K562 (cell line): Measurements from ENCODE around the gene OSGEP. TPM values are rescaled to one million over a fixed set of nuclear protein-coding genes. Genes with fewer than 3 reads are reported as not detected.

Source experiments
- HCFC1 ChIP-seq: IDR thresholded peaks from 2 replicates; pipeline ENCODE4 v1.6.1; 2012; ENCODE audit warnings: low read depth, low read length, improper control_type of control experiment
- SRSF3 ChIP-seq: fragments of 200-400 bp; formaldehyde crosslinking; IDR thresholded peaks from 2 replicates; pipeline ENCODE4 v1.6.1; 2016; ENCODE audit warnings: mild to moderate bottlenecking, low read length, moderate library complexity; ENCODE audit not compliant: insufficient read depth
- ZBTB5 ChIP-seq: fragments of 450-650 bp; IDR thresholded peaks from 2 replicates; pipeline ENCODE4 v1.6.1; 2017; ENCODE audit warnings: antibody characterized with exemption
- ZNF217 ChIP-seq: sonication (generic); formaldehyde crosslinking; IDR thresholded peaks from 2 replicates; pipeline ENCODE4 v1.8.0; 2022; ENCODE audit warnings: mild to moderate bottlenecking, missing genetic modification reagents
- ZNF280B ChIP-seq: fragments of 250-450 bp; sonication (Bioruptor Pico); IDR thresholded peaks from 2 replicates; pipeline ENCODE4 v1.5.1; 2021; ENCODE audit warnings: mild to moderate bottlenecking
- polyA plus RNA-seq, 8 experiments: library from polyadenylated mRNA; depleted of rRNA in 4 of 8; stranded (reverse) in 5 of 8; unstranded in 3 of 8; fragments of >200 nt; fragmentation: Nextera tagmentation in 2 of 8; fragmentation: Illumina TruSeq in 1 of 8; extraction: Ambion mirVana in 2 of 8; extraction: Trizol in 1 of 8; gene quantifications; 2 replicates each; pipeline versions ENCODE4 v1.2.1 to v1.2.3, GENCODE V29; 2011 to 2014; ENCODE audit warnings: inconsistent platforms in 1 of 8, missing spikeins in 1 of 8
- total RNA-seq, 7 experiments: library from RNA; depleted of rRNA in 6 of 7; stranded (reverse); fragments of >200 nt in 6 of 7; fragmentation: Illumina TruSeq in 2 of 7; extraction: Trizol in 2 of 7; gene quantifications; 2 replicates each; pipeline versions ENCODE4 v1.2.1 to v1.2.3, GENCODE V29; 2011 to 2021; ENCODE audit warnings: low replicate concordance in 1 of 7
- TF ChIP-seq, protein P1 (sequence below): fragments of 200-600 bp; sonication (generic); IDR thresholded peaks from one replicate; pipeline ENCODE4 v1.6.1; 2012; ENCODE audit warnings: mild to moderate bottlenecking, low read depth, low read length, inconsistent platforms
- TF ChIP-seq, protein P2 (sequence below): sonication (generic); formaldehyde crosslinking; IDR thresholded peaks from 2 replicates; pipeline ENCODE4 v1.4.0; 2020; ENCODE audit warnings: mild to moderate bottlenecking, missing genetic modification reagents

Gene OSGEP
- total and polyA plus RNA-seq, 9 of the 15 experiments (the other 6 are each of a cell fraction or from before 2014, with no cell fraction given) = 32.1 to 59.2 (median 44.1) TPM

DNA sequence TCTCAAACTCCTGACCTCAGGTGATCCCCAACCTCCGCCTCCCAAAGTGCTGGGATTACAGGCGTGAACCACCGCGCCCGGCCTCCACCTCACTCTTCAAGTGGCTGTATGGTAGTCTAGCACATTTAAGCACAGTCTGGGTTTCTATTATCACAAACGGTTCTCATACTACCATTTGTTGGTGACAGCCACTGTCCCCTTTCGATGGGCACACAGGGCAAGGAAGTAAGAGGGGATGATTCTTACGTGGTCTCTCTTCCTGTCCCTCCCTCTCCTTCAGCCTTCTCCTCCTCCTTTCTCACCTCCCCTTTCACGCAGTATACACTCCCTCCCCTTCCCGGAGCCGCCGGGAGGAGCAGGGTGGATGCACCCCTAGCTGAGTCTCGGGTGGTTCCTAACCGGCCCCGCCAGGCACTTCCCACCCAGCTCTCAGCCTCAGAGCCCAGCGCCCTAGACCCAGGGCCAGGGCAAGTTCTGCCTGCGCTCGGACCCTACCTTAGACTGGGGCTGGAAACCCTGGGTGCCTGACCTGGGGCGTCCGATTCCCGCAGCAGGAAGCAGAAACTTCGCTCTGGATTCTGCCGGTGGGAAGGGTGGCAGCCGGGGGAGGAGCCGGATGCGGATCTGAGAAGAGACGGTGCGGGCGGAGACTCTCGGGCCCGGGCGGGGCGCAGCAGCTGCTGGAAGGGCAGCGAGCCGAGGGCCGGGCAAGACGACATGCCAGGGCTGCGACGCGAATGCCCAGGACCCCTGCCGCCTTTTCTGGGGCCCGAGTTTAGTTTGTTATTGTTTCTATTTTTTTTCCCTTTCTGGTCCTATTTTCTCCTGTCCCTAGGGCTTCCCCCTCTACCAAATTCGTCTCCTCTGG, 41.5 kb downstream of the OSGEP start, which contains the start of gene TEP1 (continued):
- TF ChIP-seq, protein P1, sequence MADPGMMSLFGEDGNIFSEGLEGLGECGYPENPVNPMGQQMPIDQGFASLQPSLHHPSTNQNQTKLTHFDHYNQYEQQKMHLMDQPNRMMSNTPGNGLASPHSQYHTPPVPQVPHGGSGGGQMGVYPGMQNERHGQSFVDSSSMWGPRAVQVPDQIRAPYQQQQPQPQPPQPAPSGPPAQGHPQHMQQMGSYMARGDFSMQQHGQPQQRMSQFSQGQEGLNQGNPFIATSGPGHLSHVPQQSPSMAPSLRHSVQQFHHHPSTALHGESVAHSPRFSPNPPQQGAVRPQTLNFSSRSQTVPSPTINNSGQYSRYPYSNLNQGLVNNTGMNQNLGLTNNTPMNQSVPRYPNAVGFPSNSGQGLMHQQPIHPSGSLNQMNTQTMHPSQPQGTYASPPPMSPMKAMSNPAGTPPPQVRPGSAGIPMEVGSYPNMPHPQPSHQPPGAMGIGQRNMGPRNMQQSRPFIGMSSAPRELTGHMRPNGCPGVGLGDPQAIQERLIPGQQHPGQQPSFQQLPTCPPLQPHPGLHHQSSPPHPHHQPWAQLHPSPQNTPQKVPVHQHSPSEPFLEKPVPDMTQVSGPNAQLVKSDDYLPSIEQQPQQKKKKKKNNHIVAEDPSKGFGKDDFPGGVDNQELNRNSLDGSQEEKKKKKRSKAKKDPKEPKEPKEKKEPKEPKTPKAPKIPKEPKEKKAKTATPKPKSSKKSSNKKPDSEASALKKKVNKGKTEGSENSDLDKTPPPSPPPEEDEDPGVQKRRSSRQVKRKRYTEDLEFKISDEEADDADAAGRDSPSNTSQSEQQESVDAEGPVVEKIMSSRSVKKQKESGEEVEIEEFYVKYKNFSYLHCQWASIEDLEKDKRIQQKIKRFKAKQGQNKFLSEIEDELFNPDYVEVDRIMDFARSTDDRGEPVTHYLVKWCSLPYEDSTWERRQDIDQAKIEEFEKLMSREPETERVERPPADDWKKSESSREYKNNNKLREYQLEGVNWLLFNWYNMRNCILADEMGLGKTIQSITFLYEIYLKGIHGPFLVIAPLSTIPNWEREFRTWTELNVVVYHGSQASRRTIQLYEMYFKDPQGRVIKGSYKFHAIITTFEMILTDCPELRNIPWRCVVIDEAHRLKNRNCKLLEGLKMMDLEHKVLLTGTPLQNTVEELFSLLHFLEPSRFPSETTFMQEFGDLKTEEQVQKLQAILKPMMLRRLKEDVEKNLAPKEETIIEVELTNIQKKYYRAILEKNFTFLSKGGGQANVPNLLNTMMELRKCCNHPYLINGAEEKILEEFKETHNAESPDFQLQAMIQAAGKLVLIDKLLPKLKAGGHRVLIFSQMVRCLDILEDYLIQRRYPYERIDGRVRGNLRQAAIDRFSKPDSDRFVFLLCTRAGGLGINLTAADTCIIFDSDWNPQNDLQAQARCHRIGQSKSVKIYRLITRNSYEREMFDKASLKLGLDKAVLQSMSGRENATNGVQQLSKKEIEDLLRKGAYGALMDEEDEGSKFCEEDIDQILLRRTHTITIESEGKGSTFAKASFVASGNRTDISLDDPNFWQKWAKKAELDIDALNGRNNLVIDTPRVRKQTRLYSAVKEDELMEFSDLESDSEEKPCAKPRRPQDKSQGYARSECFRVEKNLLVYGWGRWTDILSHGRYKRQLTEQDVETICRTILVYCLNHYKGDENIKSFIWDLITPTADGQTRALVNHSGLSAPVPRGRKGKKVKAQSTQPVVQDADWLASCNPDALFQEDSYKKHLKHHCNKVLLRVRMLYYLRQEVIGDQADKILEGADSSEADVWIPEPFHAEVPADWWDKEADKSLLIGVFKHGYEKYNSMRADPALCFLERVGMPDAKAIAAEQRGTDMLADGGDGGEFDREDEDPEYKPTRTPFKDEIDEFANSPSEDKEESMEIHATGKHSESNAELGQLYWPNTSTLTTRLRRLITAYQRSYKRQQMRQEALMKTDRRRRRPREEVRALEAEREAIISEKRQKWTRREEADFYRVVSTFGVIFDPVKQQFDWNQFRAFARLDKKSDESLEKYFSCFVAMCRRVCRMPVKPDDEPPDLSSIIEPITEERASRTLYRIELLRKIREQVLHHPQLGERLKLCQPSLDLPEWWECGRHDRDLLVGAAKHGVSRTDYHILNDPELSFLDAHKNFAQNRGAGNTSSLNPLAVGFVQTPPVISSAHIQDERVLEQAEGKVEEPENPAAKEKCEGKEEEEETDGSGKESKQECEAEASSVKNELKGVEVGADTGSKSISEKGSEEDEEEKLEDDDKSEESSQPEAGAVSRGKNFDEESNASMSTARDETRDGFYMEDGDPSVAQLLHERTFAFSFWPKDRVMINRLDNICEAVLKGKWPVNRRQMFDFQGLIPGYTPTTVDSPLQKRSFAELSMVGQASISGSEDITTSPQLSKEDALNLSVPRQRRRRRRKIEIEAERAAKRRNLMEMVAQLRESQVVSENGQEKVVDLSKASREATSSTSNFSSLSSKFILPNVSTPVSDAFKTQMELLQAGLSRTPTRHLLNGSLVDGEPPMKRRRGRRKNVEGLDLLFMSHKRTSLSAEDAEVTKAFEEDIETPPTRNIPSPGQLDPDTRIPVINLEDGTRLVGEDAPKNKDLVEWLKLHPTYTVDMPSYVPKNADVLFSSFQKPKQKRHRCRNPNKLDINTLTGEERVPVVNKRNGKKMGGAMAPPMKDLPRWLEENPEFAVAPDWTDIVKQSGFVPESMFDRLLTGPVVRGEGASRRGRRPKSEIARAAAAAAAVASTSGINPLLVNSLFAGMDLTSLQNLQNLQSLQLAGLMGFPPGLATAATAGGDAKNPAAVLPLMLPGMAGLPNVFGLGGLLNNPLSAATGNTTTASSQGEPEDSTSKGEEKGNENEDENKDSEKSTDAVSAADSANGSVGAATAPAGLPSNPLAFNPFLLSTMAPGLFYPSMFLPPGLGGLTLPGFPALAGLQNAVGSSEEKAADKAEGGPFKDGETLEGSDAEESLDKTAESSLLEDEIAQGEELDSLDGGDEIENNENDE = no peak
- TF ChIP-seq HCFC1 (no peak), ZBTB5 (no peak), SRSF3 (no peak), ZNF217 (CRISPR knock-in tag) (no peak), ZNF280B (CRISPR knock-in tag) (no peak)
- TF ChIP-seq, protein P2, sequence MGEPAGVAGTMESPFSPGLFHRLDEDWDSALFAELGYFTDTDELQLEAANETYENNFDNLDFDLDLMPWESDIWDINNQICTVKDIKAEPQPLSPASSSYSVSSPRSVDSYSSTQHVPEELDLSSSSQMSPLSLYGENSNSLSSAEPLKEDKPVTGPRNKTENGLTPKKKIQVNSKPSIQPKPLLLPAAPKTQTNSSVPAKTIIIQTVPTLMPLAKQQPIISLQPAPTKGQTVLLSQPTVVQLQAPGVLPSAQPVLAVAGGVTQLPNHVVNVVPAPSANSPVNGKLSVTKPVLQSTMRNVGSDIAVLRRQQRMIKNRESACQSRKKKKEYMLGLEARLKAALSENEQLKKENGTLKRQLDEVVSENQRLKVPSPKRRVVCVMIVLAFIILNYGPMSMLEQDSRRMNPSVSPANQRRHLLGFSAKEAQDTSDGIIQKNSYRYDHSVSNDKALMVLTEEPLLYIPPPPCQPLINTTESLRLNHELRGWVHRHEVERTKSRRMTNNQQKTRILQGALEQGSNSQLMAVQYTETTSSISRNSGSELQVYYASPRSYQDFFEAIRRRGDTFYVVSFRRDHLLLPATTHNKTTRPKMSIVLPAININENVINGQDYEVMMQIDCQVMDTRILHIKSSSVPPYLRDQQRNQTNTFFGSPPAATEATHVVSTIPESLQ (CRISPR knock-in tag) = no peak
